AG04450 (cell line): ENCODE measurements around the gene TMEM234. TPM values are rescaled to one million over a fixed set of nuclear protein-coding genes. Genes with fewer than 3 reads are reported as not detected.
A peak's percentile ranks its signal among the peaks of the same experiment; 100 is the strongest.

Experiments
- CTCF ChIA-PET: fragments of 300-600, 350-600 bp; formaldehyde crosslinking; extraction: SDS; loops from one replicate; lab custom pipeline; 2022; ENCODE audit warnings: antibody characterized with exemption, inconsistent platforms; lab: Charles Lee
- POLR2A ChIA-PET: fragments of 350-600 bp; formaldehyde crosslinking; extraction: SDS; loops from one replicate; lab custom pipeline; 2021; ENCODE audit warnings: antibody characterized with exemption, inconsistent platforms; lab: Yijun Ruan, JAX
- DNase-seq: peaks from one replicate; pipeline ENCODE4 v3.0.0-alpha.2; 2011; ENCODE audit warnings: low read depth, low spot score
- H3K27ac ChIP-seq: one replicate; pipeline ENCODE4 v1.5.1; 2012; ENCODE audit warnings: low read depth, low read length, control low read depth
- H3K27me3 ChIP-seq: one replicate; pipeline ENCODE4 v1.6.0; 2012; ENCODE audit warnings: low read length; ENCODE audit not compliant: control insufficient read depth, insufficient read depth
- H3K4me3 ChIP-seq: 2 replicates; pipeline ENCODE4 v1.5.1; 2011; ENCODE audit warnings: mild to moderate bottlenecking, low read depth, low read length, control low read depth
- H3K9me3 ChIP-seq: 2 replicates; pipeline ENCODE4 v1.5.1; 2012; ENCODE audit warnings: low read length; ENCODE audit not compliant: control insufficient read depth, insufficient read depth
- polyA minus RNA-seq: library from RNA; depleted of rRNA, polyadenylated mRNA; stranded (reverse); fragments of >200 nt; gene quantifications from 2 replicates; pipeline ENCODE4 v1.2.3, GENCODE V29; 2011; rRNA and poly(A)+ RNA removed
- polyA plus RNA-seq: library from polyadenylated mRNA; depleted of rRNA; stranded (reverse); fragments of >200 nt; gene quantifications from 2 replicates; pipeline ENCODE4 v1.2.3, GENCODE V29; 2011; rRNA removed
- TF ChIP-seq, protein P1 (sequence below): IDR thresholded peaks from 2 replicates; pipeline ENCODE4 v1.5.1; 2011; ENCODE audit warnings: low read depth, low read length, control low read depth, inconsistent platforms

The TMEM234 gene
- polyA plus RNA-seq (17.3 and 18.6 TPM in 2 replicates), polyA minus RNA-seq (20.2 and 22.0 TPM in 2 replicates)

DNA sequence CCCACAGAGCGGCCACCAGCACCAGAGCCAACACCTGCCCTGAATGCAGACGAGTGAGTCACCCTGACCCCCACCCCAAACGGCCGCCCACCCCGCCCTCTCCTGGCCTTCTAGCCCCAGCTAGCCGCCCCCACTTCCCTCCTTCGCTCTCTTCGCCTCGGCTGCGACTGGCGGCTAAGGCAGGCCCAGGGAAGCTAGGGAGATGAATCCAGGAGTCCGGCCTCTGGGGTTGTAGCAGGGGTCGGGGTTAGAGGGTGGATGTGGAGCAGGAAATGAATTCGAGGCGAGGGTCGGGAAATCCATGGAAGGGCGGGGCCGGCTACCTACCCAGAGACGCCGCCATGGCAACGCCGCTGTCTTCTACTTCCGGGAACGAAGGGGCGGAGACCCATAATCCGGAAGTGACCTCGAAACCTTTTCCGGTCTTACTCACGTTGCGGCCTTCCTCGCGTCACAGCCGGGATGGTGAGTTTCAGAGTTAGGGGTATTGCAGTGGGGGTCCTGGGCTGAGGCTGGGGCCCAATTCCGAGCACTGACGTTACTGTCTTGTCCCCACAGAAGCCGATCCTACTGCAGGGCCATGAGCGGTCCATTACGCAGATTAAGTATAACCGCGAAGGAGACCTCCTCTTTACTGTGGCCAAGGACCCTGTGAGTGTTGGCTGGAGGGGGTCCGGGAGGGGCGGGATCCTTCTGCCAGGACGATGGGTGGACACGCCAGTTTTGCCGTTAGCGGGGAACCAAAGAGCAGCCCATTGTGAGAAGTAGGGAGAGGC lies at the start of gene TMEM234, which contains the start of gene EIF3I:
TMEM234 (minus strand) TSS at position 374 of the 776 bp plus-strand sequence; CDS start at position 343, 31 bp downstream.
EIF3I (plus strand) TSS at position 428 of the 776 bp plus-strand sequence; CDS start at position 463, 35 bp downstream.
- TF ChIP-seq, protein P1, sequence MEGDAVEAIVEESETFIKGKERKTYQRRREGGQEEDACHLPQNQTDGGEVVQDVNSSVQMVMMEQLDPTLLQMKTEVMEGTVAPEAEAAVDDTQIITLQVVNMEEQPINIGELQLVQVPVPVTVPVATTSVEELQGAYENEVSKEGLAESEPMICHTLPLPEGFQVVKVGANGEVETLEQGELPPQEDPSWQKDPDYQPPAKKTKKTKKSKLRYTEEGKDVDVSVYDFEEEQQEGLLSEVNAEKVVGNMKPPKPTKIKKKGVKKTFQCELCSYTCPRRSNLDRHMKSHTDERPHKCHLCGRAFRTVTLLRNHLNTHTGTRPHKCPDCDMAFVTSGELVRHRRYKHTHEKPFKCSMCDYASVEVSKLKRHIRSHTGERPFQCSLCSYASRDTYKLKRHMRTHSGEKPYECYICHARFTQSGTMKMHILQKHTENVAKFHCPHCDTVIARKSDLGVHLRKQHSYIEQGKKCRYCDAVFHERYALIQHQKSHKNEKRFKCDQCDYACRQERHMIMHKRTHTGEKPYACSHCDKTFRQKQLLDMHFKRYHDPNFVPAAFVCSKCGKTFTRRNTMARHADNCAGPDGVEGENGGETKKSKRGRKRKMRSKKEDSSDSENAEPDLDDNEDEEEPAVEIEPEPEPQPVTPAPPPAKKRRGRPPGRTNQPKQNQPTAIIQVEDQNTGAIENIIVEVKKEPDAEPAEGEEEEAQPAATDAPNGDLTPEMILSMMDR, result no peak
- Histone ChIP-seq H3K9me3 (no peaks in the 10 kb centered on the region), H3K4me3 (peak within 1 kb of the TSS; percentile 74), H3K27me3 (no peaks in the 10 kb centered on the region), H3K27ac (peak within 1 kb of the TSS; percentile 73)
- DNase-seq, result peak; percentile 64
- ChIA-PET POLR2A (no interaction called here), CTCF (interaction anchor here (0.5 kb wide), 1 partner anchor 329 kb away, joined by 5 read pairs; no protein-coding TSS in a partner anchor)

DNA sequence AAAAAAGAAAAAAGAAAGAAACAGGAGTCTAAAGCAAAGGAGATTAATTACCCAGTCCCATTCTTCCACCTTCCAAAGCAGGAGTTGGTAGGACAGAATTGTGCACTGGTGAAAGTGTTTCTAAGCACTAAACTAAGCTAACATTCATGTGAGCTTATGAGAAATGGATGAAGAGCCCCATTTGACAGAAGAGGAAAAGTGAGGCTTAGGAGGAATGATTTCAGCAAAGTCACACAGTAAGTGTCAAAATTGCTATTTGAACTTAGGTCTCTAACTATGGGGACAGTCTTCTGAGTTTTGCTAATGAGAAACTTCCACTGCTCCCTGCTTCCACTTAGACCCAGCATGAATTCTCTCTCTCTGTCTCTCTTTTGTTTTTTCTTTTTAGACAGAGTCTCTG lies 47.6 kb upstream of the TMEM234 start:
- Histone ChIP-seq H3K27ac (no peak overlapping the region), H3K9me3 (peaks cover 2% of the 10 kb centered on the region; the same call in 1 of the 2 replicates), H3K27me3 (peaks cover 13% of the 10 kb centered on the region), H3K4me3 (no peak overlapping the region)
- TF ChIP-seq, protein P1, result no peak
- POLR2A ChIA-PET, result no interaction called here
- CTCF ChIA-PET, result no interaction called here
- no peak for DNase-seq

DNA sequence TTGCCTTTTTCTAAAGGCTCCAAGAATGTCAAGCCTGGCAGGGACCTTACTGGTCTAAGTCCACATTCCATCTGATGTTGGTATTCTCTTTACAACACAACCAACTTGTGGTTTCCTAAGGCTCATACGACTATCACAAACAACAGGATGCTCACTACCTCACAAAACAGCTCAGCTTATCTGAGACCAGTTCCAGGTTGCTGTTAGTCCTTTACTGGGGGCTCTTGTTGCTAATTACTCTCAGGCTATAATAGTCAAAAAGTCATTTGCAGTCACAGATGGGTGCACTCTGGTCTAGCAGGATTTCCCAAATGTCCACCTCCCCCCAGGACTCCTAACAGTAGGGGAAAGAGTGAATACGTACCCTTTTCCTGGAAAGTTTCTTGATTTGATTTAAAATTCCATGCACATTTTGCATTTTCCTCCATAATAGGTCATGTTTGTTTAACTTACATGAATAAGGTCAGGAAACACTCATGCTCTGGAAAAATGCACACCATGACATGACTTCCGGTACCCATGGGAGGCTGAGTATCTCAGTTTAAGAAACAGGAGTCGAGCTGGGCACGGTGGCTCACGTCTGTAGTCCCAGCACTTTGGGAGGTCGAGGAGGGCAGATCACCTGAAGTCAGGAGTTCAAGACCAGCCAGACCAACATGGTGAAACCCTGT lies 44.9 kb upstream of the TMEM234 start:
- H3K27ac ChIP-seq, result peak overlapping the region; percentile 73
- ChIA-PET CTCF (no interaction called here), POLR2A (interaction anchor here (0.6 kb wide), 1 partner anchor 385 kb away, joined by 3 read pairs; no protein-coding TSS in a partner anchor)
- H3K4me3 ChIP-seq, result no peak overlapping the region
- no peaks in the 10 kb centered on the region for H3K9me3 ChIP-seq
- TF ChIP-seq, protein P1, result no peak
- H3K27me3 ChIP-seq, result no peaks in the 10 kb centered on the region
- DNase-seq, result peak; percentile 32

DNA sequence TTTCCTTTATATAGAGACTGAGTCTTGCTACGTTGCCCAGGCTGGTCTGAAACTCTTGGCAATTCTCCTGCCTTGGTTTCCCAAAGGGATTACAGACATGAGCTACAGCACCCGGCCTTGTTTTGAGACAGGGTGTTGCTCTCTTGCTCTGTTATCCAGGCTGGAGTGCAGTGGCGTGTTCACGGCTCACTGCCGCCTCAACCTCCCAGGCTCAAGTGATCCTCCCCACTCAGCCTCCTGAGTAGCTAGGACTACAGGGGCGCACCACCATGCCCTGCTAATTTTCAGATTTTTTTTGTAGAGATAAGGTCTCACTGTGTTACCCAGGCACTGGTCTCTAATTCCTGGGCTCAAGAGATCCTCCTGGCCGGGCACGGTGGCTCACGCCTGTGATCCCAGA lies 43.7 kb upstream of the TMEM234 start:
- H3K9me3 ChIP-seq, result no peaks in the 10 kb centered on the region
- H3K4me3 ChIP-seq, result no peak overlapping the region
- no peaks in the 10 kb centered on the region for H3K27me3 ChIP-seq
- no peak overlapping the region for H3K27ac ChIP-seq
- ChIA-PET POLR2A (no interaction called here), CTCF (interaction anchor here (0.6 kb wide), 2 partner anchors 16 to 254 kb away, joined by 5 to 6 read pairs; no protein-coding TSS in a partner anchor)
- TF ChIP-seq, protein P1, result no peak
- DNase-seq, result no peak
